Activated CD8-positive, alpha-beta memory T cell treated with anti-CD3 and anti-CD28 coated beads for 48 hours (primary cell): ENCODE data around the gene BBLN.

Experiments
- DNase-seq, 3 experiments: peaks; one replicate each; pipeline ENCODE4 v3.0.0-alpha.2; 2020; ENCODE audit warnings: low read depth in 2 of 3, low spot score in 2 of 3

BBLN gene

GRCh38 chr9:128188209-128188608 lies 28.1 kb downstream of the BBLN start:
- DNase-seq = no peak

- no peak for DNase-seq
These were observed 29.9 kb downstream of the BBLN start for GRCh38 chr9:128190013-128190412.

- DNase-seq = peak in 2 of 3 experiments; percentile 22 to 37
These were observed 30.7 kb downstream of the BBLN start for GRCh38 chr9:128190516-128191405.

DNA sequence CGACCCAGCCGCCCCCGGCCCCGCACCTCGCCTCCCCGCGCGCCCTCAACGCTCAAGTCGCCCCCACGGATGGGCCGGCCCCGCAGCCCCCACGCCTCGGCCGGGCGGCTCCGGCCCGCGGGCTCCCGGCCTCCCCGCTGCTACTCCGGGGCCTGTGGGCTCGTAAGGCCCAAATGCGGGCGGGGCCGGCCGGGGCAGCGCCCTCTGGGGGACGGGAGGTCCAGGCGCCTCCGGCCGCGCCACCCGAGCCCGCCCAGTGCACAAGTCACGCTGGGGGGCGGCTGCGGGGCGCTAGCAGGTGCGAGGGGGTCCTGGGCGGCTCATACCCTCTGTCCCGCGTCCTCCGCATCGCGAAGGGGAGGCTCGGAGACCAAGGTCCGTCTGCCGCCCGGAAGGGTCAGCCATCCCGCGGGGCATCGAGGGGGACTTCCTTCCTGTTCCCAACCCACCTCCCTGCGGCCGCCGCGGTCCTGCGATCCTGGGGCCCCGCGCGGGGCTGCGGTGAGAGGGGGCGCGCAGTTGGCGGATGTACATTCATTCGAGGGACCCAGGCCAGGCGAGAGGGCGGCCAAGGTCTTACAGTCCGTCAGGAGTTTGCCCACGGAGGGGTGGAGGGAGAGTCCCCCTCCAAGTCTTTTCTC lies 31.5 kb downstream of the BBLN start, which contains the start of gene CIZ1:
Gene CIZ1 (minus strand): TSS at position 167 of the 641 bp plus-strand sequence. CDS start 715 bp downstream, outside the sequence.
- peak; percentile 57 to 67 (median 61) for DNase-seq

GRCh38 chr9:128192601-128193371 lies 32.7 kb downstream of the BBLN start:
- DNase-seq = no peak

GRCh38 chr9:128193469-128194096 lies 33.5 kb downstream of the BBLN start:
- no peak for DNase-seq

DNA sequence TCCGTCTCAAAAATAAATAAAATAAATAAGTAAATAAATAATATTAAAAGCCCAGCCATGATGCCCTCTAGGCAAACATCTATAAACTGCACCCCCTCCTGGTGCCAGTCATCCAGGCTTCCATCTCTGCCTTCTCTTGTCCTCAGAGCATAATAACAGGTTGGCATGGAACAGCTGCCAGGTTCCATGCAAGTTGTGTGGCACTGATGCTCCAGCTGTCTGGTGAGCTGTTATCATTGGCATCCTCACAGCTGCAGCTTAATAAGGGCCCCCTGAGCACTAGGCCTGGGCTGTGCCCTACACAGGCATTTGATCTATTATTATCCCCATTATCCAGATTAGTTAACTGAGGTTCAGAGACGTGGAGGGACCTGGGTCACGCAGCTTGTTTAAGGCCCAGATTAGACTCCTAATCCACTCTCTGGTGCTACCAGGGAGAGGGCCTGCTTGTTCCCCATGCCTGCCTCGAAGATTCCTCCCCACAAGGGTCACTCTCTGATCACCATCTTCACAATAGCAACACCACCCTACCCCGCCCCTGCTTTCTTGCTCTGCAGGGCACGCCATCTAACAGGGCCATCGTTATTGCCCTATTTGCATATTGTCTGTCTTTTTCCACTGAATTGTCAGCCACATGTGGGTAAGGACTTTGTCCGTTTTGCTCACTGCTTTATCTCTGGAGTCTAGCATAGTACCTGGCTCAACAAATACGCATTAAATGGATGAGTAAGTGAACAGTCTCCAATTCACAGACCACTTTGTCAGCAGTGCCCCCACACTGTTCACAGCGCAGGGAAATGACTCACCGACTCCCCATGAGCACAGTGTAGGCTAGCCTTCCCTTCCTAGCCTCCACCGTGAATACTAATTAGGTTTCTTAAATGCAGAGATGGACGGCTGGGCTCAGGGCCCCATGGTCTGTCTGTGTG lies 41.6 kb downstream of the BBLN start:
- no peak for DNase-seq

- DNase-seq = no peak
These were observed 42.6 kb downstream of the BBLN start for GRCh38 chr9:128202648-128203023.

GRCh38 chr9:128203024-128203706 lies 43.1 kb downstream of the BBLN start, which contains the start of gene DNM1:
DNM1 (plus strand) TSS chr9:128203379; CDS start chr9:128203471, 92 bp downstream.
- DNase-seq = peak; percentile 38 to 51 (median 44)

- no peak for DNase-seq
These were observed 43.9 kb downstream of the BBLN start for GRCh38 chr9:128203707-128204551.

- no peak for DNase-seq
These were observed 44.8 kb downstream of the BBLN start for GRCh38 chr9:128204858-128205257.

- DNase-seq = no peak
These were observed 45.4 kb downstream of the BBLN start for GRCh38 chr9:128205296-128205944.

DNA sequence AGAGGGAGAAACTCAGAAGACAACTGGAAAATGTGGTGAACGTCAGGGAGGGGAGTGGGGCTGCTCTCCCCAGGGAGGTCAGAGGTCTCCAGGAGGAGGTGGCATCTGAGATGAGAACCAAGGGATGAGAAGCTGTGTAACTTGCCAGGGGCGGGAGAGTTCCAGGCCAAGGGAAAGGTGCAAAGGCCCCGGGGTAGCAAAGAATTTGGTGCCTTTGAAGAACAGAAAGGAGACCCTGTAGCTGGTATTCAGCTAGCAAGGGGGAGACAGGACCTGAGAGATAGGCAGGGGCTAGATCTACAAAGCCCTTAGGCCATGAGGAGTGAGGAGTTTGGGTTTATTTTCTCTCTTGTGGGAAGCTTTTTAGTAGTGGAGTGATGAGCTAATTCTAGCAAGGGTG lies 46.4 kb downstream of the BBLN start:
- DNase-seq = no peak

GRCh38 chr9:128206916-128207910 lies 47.1 kb downstream of the BBLN start:
- no peak for DNase-seq

DNA sequence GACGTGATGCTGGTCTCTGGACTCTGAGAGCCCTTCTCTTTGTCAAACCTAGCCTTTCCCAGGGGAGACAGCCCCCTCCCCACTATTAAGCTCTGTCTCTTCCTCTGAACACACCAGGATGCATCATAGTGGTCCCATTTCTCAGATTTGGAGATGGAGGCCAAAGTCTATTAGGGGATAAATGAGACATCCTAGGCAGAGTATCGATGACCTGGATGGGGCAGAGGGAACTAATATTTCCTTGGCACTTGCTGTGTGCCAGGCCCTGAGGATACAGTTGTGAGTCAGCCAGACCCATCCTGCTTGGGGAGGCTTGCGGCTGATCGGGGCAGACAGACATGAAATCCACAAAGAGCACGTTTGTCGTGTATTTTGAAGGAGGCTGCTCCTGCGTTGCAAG lies 48.3 kb downstream of the BBLN start:
- no peak for DNase-seq

- no peak for DNase-seq
These were observed 49.0 kb downstream of the BBLN start for GRCh38 chr9:128208946-128209669.
